LHCN-M2 (cell line): ENCODE results near the gene ARL6IP1. TPM values are rescaled to one million over a fixed set of nuclear protein-coding genes. Genes with fewer than 3 reads are reported as not detected.
"Not testable (repeated sequence)": the region's sequence is repeated elsewhere in the genome, so short reads cannot be mapped to it uniquely, and the experiment has no call there.

Experiments used
- DNase-seq: peaks from one replicate; pipeline ENCODE4 v3.0.0-alpha.2; 2012; ENCODE audit warnings: low read depth
- total RNA-seq: library from RNA; depleted of rRNA; stranded (reverse); fragments of >200 nt; gene quantifications from 2 replicates; pipeline ENCODE4 v1.2.3, GENCODE V29; 2014

ARL6IP1 gene
- total RNA-seq, 1 experiment from 2014 or later, result 600 TPM

DNA sequence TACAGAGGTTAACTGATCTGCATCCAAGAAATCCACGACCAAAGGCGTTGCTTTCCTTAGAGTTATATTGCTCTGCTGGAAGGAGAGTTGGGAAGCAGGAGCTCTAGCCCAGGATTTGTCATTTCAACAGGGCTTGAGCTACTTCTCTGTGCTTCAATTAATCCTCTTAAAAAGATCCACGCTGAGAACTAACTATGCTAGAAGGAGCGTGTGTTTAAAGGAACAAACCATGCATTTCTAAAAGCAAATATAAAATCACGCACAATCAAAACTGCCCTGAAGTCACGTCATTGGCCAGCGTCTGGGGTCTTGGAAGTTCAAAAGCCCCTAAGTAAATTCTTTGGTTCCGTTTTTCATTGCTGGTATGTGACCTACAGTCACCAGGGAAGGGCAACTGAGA, 1.1 kb downstream of the ARL6IP1 start:
- DNase-seq, result no peak

DNA sequence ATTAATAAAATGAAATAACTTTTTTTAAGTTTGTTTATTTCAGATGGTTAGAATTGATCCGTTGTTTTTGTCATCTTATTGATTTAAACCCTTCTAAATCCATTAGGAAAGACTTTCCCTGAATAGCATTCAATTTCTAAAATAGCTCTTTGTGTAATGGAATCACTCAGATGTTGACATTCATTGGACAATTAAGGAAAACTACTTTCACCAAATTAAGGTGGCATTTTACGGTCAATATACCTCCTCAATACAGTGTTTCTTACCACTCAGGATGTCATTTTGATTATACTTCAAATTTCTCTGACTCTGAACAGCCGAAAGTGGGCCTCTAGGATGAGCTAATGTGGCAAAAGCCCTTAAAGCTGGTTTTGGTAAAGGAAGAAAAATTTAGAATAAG, 1.8 kb downstream of the ARL6IP1 start:
- no peak for DNase-seq

DNA sequence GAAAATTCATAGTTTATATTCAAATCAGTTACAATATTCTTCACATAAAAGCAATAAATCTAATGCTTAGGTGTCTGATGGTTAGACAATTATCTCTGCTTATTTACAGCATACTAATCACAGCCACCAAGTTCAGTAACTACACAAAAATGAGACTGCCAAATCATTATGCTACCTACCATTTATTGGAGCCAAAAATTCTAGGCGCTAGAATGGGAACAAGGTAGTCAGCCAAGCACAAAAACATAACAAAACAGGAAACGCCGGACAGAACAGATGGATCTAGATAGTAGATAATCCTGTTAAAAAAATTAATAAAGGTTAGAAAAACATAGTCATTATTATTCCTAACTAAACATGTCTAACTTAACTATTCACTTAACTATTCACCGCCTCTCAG, 3.6 kb downstream of the ARL6IP1 start:
- DNase-seq, result no peak

DNA sequence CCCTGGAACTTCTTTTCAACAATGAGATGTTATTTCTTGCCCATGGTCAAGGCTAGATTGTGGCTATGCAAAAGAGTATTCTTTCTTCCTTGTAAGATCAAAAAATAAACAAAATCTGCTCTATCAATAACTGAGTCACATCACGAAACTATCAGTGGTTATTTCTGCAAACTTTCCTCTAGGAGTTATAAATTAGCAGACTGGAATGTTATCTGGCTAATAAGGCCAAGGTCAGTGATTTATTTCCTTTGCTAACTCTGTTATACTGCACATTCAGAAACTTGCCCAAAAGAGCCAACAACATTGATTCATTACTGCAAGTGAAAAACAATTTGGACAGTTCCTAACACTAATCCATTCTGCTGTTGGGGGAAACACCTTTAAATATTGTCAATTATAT, 5.0 kb downstream of the ARL6IP1 start:
- DNase-seq, result no peak

DNA sequence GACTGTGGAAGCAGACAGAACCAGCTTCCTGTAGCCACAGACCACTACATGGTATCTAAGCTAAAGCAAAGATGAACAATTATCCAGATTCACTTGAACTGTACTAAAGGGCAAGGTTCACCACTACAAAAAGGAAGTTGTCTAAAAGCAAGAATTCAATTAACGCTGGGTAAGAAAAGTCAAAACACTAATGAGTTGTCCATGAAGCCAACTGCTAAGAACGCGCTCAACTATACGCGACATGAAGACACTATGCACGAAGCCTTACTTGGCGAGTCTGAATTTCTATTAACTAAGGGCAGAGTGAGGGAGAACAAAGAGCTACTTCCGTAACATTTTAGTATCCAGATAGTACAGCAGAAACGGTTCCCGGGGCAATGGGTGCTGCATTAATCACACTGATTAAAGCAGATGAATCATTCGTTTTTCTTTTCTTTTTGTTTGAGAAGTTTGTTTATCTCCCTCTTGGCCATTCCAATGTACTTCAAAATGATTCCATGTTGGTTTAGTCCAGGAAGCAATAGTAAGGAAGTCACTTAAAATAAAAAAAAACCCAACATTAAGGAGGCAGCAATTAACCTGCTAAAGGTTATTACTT, 8.4 kb downstream of the ARL6IP1 start:
- no peak for DNase-seq

DNA sequence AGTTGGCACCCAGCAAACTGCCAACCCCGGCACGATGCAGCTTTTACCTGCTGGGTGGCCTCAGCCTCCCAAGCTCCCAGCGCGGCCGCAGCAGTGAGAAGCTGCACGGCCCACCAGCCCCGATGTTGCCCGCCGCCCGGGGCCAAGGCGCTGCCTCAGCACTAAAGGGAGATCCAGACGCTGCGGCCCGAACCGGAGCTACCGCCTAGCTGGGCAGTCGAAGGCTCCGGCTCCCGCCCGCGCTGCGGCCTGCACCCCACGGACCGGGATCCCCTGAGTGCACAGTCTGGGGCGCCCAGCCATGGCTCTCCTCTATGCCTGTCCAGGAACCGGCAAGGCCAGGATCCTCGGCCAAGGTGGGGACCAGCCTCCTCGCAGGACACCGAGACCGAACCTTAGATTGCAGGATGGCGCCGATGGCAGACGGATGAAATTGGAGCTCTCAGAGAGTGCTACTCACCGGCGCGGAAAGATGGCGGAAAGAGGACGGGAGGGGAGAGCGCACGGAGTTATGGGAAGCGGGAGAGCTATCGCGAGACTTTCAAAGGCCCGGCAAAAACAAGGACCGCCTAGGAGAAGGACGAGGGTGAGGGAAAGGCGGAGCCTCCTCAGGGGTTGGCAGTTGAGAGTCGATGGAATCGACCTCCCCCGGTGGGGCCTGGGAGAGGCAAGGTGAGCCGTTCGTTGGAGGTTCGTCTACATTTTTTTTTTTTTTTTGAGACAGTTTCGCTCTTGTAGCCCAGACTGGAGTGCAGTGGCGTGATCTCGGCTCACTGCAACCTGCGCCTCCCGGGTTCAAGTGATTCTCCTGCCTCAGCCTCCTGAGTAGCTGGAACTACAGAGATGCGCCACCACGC, 11.3 kb downstream of the ARL6IP1 start, which contains the start of gene RPS15A:
TSS of gene RPS15A (minus strand) at position 485 of the 857 bp plus-strand sequence. CDS start 1,221 bp downstream, outside the sequence.
- DNase-seq, result peak; percentile 96

DNA sequence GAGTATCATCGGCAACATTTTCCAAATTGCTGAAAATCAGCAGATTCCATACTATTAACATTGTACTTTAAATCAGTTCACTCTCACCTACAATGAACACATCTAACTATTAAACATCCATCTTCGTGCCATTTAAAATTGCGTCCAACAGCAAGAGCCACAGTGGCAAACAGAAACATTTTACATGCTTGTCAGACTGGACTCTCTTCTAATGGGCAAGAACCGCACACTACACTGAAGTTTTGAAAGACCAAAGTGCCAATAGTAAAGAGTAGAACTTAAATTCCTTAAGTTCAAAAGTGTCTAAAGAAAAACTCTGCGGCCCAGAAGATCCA, 11.9 kb downstream of the ARL6IP1 start:
- DNase-seq, result no peak

DNA sequence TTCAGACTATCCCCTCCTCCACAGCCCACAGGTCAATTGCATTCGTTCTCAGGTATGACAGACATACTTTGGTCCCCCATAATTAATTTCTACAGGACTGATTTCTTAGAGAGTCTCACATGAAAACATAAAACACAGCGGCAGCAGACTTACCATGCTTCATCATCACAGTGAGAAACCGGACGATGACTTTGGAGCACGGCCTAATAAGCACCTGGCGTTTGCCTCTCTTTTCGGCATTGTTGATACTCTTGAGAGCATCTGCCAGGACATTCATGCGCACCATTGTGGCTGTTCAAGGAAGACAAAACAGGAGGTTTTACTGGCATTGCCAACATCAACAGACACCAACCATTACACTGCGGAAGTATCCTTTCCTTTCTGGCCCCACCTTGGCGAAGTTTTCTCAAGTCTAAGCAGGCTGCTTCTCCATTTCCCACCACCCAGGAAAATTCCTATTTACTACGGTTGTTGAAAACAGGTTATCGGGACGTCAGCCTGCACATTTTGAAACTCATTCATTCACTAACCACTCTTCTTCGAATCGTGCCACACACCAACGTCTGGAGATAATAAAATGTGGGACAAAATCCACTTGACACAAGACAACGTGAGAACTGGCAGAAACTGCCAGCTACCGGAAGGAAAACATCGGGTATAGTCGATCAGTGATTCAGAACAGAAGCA, 12.4 kb downstream of the ARL6IP1 start:
- DNase-seq, result peak; percentile 51

DNA sequence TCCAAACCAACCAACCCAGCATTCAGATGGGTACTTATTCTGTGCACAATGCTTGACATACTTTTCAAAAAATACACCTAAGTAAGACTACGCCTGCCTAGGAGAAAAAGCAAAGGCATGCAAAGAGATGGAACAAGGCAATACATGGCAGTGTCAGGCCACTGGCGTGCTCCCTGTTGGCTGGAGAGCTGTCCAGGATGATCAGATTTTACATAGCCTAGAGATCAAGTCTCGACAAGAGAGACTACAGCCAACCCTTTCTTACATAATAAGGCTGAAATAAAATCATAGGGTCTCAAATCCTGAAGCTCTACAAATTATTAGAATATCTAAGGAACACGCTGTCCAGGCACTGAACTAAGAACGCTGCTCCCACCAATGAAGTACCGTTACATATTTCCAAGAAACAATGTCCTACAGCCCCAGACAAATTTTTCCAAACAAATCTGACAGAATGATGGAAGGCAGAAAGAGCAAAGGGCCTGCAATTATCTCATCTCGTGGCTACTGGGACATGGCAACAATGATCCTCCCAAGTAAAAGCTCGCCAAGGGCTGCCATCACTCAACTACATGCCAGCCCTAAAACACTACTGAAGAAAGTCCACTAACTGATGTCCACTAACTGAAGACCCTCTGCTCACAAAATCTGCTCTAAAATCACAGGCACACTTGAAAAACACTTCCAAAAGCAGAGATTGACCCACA, 16.3 kb downstream of the ARL6IP1 start:
- no peak for DNase-seq

DNA sequence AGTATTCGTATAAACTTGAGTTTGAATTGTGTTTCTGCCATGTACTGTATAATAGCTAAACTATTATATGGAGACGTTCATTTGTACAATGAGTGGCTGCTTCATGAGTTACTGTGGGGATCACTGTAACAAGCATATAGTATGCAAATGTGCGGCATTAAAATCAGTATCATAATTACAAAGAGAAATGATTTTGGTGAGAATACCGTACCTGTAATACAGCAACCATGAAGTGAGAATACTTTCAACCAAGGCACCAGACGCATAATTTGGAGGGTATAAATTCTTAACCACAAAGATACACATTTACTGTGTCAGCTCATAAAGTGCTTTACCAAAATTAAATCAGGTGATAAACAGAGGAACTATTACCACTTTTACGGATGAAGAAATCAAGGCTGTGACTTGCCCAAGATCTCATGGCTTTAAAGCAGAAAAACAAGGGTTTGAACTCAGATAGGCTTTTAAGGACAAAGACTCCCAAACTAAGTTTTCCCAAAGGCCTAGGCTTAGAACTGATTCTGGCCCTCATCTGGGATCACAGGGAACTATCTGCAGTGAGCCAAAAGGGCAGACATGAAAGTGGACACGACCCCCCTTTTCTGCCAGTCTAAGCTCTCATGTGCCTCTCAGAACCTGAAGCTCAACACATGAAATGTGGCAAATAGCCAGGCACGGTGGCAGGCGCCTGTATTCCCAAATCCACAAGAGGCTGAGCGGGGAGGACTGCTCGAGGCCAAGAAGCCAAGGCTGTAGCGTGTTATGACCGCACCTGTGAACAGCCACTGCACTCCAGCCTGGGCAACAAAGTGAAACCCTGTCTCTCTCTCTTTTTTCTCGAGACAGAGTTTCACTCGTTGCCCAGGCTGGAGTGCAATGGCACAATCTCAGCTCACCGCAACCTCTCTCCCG, 17.7 kb downstream of the ARL6IP1 start:
- DNase-seq, result no peak

DNA sequence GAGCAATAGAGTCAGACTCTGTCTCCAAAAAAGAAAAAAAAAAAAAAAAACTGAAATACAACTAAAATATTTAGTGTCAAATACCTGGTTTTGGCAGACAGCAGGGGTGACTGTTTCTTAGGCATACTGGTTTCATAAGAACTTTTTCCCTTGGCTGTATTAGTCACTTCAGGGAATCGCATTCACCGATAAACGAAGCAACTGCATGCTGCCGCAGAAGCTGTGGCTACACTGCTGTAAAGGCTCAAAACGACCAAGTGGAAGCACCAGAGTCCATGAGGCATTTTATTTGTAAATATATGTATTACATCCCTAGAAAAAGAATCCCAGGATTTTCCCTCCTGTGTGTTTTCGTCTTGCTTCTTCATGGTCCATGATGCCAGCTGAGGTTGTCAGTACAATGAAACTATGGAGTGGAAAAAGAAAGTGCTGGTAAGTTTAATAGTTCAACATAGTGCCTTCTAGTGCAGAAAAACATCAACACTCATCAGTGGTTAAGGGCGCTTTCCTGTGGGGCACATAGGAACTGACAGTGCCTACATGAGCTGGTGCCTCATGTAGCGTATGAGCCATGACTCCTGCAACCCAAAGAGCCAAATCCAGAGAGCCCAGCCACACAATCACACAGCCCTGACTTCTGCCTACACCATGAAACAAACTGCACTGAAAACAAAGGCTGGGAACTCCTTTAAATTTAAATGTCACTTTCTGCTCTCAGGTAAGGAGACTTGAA, 18.5 kb downstream of the ARL6IP1 start:
- DNase-seq, result no peak

DNA sequence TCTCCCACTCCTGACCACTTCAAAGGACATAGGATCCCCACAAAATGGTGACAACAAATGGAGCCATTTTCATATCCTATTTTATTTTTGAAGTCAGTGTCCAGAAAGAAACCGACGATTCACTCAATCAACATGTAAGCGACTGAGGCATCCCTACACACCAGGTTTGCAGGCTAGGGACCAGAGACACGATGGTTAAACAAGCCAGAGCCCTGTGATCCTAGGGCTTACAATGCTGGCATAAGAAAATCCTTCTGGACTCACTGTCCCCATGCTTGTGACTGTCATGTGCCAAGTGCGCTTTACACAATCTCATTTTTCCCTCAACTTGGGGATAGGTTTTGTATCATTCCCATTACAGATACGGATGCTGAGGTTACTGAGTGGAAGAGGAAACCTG, 20.1 kb downstream of the ARL6IP1 start:
- not testable (repeated sequence) for DNase-seq

DNA sequence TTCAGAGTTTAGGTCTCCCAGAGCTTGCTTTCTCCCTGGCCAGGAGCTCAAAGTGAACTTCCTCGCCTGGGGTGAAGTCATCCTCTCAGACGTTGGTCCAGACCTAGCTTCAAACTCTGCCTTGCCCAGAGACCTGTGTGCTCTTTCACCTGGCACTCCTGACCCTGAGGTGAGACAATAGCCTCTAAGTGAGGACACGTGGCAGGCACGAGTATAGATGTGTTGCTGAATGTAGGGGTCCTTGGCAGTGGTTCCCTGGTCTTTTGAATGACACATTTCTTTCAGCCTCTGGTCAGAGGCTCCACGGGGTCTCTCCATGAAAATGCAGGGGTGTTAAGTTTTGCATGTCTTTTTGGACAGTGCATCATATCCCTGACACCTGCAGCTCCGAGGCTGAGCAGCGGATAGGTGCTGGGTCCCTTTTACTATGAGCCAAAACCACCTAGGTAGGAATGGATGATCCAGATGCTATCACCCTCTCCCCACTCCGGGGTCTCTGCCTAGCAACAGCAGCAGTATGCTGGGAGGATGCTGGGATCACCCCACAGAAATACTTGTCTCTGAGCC, 20.8 kb downstream of the ARL6IP1 start:
- not testable (repeated sequence) for DNase-seq

DNA sequence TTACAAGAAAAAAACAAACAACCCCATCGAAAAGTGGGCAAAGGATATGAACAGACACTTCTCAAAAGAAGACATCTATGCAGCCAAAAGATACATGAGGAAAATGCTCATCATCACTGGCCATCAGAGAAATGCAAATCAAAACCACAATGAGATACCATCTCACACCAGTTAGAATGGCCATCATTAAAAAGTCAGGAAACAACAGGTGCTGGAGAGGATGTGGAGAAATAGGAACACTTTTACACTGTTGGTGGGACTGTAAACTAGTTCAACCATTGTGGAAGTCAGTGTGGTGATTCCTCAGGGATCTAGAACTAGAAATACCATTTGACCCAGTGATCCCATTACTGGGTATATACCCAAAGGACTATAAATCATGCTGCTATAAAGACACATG, 23.7 kb downstream of the ARL6IP1 start:
- not testable (repeated sequence) for DNase-seq

DNA sequence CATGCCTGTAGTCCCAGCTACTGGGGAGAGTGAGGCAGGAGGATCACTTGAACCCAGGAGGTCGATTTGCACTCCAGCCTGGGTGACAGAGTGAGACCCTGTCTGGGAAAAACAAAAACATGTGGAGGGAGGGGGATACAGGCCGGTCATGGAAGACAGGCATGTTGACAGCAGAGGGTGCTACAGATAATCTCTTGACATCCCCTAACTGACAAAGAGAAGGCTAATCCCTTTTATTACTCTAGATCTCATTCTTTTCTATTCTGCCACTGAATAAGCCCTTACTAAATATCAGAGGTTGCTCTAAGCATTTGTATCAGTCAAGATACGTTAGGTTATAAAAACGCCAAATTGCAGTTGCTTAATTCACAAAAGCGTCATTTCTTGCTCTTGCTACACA, 25.0 kb downstream of the ARL6IP1 start:
- DNase-seq, result not testable (repeated sequence)

DNA sequence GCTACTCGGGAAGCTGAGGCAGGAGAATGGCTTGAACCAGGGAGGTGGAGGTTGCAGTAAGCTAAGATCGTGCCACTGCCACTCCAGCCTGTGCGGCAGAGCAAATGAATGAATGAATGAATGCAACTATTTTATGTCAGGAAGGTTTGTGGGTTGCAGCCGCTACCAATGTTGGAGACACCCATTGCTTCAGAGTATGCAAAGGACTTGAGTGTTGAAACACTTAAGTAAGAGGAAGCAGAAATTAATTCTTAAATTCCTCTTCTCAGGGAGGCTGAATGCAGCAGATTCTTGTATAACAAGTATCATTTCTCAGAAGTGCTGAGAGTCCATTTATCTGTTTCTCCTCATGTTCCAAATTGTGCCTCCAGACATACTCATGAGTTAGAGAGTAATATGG, 26.7 kb downstream of the ARL6IP1 start:
- DNase-seq, result not testable (repeated sequence)

DNA sequence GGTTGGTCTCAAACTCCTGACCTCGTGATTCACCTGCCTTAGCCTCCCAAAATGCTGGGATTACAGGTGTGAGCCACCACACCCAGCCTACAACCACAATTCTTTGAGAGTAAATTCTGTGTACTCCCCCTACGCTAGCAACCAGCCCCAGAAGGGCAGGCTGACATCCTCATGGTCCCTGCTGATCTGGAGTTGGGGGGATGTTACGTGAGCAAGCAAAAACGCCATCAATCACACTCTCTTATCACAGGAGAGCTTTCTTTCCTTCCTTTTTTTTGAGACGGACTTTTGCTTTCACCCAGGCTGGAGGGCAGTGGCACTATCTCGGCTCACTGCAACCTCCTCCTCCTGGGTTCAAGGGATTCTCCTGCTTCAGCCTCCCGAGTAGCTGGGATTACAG, 29.2 kb downstream of the ARL6IP1 start:
- not testable (repeated sequence) for DNase-seq

DNA sequence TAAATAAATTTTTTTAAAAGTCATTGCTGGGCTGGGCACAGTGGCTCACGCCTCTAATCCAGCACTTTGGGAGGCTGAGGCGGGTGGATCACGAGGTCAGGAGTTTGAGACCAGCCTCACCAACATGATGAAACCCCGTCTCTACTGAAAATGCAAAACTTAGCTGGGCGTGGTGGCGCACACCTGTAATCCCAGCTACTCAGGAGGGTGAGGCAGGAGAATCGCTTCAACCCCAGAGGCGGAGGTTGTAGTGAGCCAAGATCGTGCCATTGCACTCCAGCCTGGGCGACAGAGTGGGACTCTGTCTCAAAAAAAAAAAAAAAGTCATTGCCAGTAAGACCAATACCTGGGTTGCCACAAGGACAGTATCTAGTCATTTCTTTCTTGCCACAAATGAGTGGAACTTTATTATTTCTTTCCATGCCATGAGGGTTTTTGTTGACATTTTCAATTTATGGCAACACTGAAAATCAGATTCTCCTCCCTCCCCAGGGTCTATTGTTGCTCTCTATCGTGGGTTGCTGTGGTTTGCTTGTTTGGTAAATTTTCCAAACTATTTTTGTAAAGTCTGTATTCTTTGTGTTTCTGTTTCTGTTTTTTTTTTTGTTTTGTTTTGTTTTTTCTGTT, 30.9 kb downstream of the ARL6IP1 start:
- DNase-seq, result not testable (repeated sequence)

DNA sequence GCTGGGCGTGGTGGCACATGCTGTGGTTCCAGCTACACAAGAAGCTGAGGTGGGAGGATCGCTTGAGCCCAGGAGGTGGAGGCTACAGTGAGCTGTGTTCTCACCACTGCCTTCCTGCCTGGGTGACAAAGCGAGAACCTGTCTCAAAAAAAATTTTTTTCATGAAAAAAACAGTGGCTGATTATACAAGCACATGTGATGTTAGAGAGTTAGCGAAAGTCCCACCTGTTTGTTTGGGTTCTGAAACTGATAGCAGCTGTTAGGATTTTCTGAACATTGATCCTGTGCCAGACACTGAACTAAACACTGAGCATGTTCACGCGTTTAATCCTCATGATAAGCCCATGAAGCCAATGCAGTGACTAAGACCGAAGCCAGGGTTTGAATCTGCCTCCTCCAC, 34.1 kb downstream of the ARL6IP1 start:
- DNase-seq, result peak; percentile 26
